Suppressor macrophage (primary cell): Measurements from ENCODE around the gene RASAL1.

Experiments used
- DNase-seq, 4 experiments: peaks; one replicate each; pipeline ENCODE4 v3.0.0-alpha.2; 2020 to 2022

The RASAL1 gene

DNA sequence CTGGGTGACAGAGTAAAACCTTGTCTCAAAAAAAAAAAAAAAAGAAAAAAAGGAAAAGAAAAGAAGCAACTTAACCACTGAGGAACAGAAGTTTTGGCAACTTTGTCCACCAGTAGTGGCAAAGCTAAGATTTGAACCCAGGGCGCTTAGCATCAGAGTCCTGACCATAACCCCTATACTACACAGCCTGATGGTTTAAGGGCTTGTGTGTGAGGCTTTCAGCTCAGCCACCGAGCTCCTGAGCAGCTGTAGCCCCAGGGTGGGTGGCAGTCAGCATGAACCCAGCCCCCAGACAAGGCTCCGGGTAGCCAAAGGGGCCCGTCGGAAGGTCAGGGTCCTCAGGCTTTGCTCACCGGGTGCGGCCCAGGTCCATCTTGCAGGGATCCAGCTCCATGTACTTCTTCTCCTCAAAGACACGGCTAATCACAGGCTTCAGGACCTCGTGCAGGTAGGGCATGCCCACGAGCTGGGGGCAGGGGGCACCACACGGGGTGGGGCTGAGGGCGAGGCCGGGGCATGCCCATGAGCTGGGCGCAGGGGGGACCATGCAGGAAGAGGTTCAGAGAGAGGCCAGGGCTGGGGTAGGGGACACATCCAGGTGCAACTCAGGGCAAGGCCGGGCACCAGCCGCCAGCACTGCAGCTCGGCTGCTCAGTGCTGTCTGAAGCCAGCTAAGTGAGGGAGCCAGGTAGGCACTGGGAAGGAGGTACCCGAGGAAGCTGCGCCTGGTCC lies 20.9 kb downstream of the RASAL1 start:
- no peak for DNase-seq

DNA sequence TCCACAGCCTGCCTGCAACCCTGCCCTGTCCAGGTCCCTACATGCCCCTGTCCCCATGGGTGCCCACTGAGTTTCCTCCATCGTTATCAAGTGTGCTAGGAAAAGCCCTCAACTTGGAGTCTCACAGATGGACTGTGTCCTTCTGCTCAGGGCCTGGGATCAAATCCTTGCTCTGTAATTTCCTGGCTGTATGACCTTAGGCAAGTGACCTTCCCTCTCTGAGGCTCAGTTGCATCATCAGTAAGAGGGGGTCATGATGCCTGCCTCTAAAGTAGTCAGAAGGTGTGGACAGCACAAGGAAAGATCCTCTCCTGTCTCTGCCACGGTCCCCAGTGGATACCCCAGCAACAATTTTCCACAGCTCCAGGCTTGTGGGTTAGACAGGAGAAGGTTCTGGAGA lies 22.2 kb downstream of the RASAL1 start:
- no peak for DNase-seq

- DNase-seq, result no peak
Observed at GRCh38 chr12:113112043-113112899, 23.3 kb downstream of the RASAL1 start.

- DNase-seq, result no peak
Observed at GRCh38 chr12:113111247-113111646, 24.3 kb downstream of the RASAL1 start.

- no peak for DNase-seq
Observed at GRCh38 chr12:113109872-113110599, 25.5 kb downstream of the RASAL1 start.

GRCh38 chr12:113109360-113109759 lies 26.2 kb downstream of the RASAL1 start:
- no peak for DNase-seq

GRCh38 chr12:113108308-113108707 lies 27.3 kb downstream of the RASAL1 start:
- DNase-seq, result no peak

GRCh38 chr12:113106361-113106760 lies 29.2 kb downstream of the RASAL1 start:
- no peak for DNase-seq

DNA sequence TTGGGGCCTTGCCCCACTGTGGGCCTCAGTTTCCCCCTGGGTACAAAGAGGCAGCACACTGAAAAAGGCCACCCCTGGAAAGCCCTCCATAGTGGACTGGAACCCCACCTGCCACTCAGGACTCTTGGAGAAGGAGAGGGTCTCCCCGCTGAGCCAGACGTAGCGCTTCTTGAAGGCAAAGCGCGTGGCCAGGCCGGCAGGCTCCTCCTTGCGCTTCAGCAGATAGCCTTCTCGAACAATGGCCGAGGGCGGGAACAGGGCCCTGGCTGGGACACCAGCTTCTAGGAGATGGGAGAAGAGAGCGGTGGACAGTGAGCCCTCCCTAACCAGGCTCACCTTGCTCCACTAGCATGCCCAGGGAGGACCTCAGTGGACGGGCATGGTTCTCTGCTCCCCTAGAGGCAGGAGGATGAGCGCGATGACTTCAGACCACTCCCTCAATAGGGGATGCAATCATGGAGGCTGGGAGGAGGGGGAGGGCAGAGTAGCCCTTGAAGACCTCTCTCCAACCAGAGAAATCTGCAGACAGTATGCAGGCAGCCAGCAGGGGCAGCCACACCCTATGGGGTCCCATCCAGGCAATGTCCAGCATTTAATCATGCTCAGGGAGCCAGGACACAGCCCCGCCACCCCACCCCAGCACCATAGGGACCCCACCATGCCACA lies 29.8 kb downstream of the RASAL1 start:
- no peak for DNase-seq

- peak in 1 of 4 experiments; percentile 12 for DNase-seq
Observed at GRCh38 chr12:113104953-113105510, 30.5 kb downstream of the RASAL1 start.

DNA sequence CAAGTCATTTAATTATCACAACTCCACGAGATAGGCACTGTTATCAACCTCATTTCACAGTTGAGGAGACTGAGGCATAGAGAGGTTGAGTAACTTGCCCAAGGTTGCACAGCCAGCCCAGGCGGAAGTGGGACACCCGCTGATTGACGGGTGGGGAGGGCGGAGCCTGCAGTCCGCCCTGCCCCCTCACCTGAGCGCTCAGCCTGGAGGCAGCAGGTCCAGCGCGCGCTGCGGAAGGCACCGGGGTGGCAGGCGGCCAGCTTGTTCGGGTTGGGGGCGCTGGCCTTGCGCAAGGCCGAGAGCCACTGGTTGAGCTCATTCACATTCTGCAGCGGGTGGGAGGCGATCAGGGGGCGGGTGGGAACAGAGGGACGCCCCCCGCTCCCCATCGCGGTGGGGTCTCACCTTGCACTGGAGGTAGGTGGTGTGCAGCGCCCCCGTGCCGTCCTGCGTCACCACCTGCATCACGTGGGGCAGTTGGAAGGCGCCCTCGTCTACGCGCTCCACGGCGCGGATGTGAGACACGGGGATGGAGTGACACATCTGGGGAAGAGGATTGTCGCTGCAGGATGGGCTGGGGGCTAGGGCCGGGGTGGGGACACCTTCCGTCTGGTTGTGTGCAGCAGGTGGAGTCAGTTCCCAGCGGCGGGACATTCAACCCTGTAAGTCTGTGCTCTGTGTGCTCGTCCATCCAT lies 31.7 kb downstream of the RASAL1 start:
- peak in 2 of 4 experiments; percentile 24 to 26 for DNase-seq

DNA sequence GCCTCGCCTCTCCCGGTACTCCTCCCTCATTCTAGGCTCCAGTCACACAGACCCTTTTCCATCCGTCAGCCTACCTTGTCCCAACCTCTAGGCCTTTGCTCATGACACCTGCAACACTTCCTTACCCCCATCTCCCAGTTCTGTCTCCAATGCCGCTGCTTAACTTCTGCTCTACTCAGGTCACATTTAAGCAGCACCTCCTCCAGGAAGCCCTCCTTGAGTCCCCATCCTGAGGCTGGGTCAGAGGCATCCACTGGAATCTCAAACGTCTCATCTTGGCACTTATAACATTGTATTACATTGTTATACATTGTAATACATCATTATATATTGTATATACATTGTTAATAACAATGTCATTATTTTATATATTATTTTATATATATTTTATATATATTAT lies 32.8 kb downstream of the RASAL1 start:
- DNase-seq, result no peak

- DNase-seq, result no peak
Observed at GRCh38 chr12:113101751-113102150, 33.8 kb downstream of the RASAL1 start.

- DNase-seq, result no peak
Observed at GRCh38 chr12:113099764-113100163, 35.8 kb downstream of the RASAL1 start.

- DNase-seq, result peak in 1 of 4 experiments; percentile 5
Observed at GRCh38 chr12:113099364-113099763, 36.2 kb downstream of the RASAL1 start.

GRCh38 chr12:113098441-113099028 lies 37.0 kb downstream of the RASAL1 start:
- DNase-seq, result peak; percentile 62 to 82 (median 68)

GRCh38 chr12:113097716-113098440 lies 37.7 kb downstream of the RASAL1 start:
- DNase-seq, result no peak

DNA sequence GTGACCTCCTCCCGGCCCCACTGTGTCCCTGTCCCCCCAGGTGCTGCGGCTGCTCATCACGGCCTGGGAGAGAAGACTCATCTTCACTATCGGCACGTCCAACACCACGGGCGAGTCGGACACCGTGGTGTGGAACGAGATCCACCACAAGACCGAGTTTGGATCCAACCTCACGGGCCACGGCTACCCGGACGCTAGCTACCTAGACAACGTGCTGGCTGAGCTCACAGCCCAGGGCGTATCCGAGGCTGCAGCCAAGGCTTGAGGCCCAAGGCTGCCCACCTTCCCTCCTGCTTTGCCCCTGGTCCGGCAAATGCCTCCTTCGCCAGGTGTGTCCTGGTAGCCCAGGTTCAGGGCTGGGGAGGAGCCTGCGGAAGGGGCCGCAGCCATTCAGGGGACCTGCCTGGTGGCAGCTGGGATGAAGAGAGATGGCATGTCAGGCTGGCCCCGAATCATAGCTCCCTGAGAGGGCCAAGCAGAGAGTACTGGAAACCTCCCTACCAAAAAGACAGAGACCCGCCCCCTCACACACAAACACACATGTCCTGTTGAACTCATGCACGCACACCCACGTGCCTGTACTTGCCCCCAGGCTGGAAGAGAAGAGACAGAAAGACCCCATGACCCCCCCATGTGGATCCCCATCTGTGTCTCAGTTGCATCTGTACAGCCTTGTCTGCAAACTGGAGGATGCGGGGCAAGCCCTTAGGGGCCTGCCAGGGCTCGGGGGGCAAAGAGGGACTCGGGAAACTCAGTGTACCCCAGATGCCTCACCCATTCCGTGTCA lies 38.7 kb downstream of the RASAL1 start:
- no peak for DNase-seq

- DNase-seq, result no peak
Observed at GRCh38 chr12:113095405-113095804, 40.2 kb downstream of the RASAL1 start.

GRCh38 chr12:113094738-113095137 lies 40.8 kb downstream of the RASAL1 start:
- DNase-seq, result no peak
